ENCODE results near the gene DPAGT1.

The DPAGT1 gene

GRCh38 chr11:119084663-119085436, 16.8 kb downstream of the DPAGT1 start, which contains the start of gene HMBS:
TSS of gene HMBS (plus strand) at chr11:119084881. CDS start at chr11:119085034, 153 bp downstream.
- peak; percentile 70; the same call in 1 of the 2 replicates for TF ChIP-seq TAF1 (IDR thresholded peaks at IDR 0.05; ENCODE audit: borderline replicate concordance, insufficient read depth, low read length)
- peak; percentile 67 for TF ChIP-seq FOXP2 (optimal IDR thresholded peaks at IDR 0.05; ENCODE audit: borderline replicate concordance, extremely low read depth, extremely low read length, insufficient read depth)
- TF ChIP-seq REST (IDR thresholded peaks at IDR 0.05; ENCODE audit: insufficient read depth in 1 of 2, low read depth in 2 of 2, low read length in 2 of 2) = no peak
- peak; percentile 77; the same call in 1 of the 2 replicates for TF ChIP-seq SIN3A (IDR thresholded peaks at IDR 0.05; ENCODE audit: borderline replicate concordance, insufficient read depth, low read length)
- peak; percentile 99 for TF ChIP-seq POLR2AphosphoS5 (IDR thresholded peaks at IDR 0.05; ENCODE audit: low read depth, low read length)

- no peak for TF ChIP-seq POLR2AphosphoS5 (IDR thresholded peaks at IDR 0.05; ENCODE audit: low read depth, low read length)
- TF ChIP-seq FOXP2 (optimal IDR thresholded peaks at IDR 0.05; ENCODE audit: borderline replicate concordance, extremely low read depth, extremely low read length, insufficient read depth) = no peak
- TF ChIP-seq TAF1 (IDR thresholded peaks at IDR 0.05; ENCODE audit: borderline replicate concordance, insufficient read depth, low read length) = no peak
- no peak for TF ChIP-seq REST (IDR thresholded peaks at IDR 0.05; ENCODE audit: insufficient read depth in 1 of 2, low read depth in 2 of 2, low read length in 2 of 2)
- no peak for TF ChIP-seq SIN3A (IDR thresholded peaks at IDR 0.05; ENCODE audit: borderline replicate concordance, insufficient read depth, low read length)
These were observed 19.9 kb downstream of the DPAGT1 start for GRCh38 chr11:119081682-119082260.

GRCh38 chr11:119078675-119079420, 22.8 kb downstream of the DPAGT1 start:
- TF ChIP-seq POLR2AphosphoS5 (IDR thresholded peaks at IDR 0.05; ENCODE audit: low read depth, low read length) (no peak), SIN3A (IDR thresholded peaks at IDR 0.05; ENCODE audit: borderline replicate concordance, insufficient read depth, low read length) (no peak), TAF1 (IDR thresholded peaks at IDR 0.05; ENCODE audit: borderline replicate concordance, insufficient read depth, low read length) (no peak), REST (IDR thresholded peaks at IDR 0.05; ENCODE audit: insufficient read depth in 1 of 2, low read depth in 2 of 2, low read length in 2 of 2) (no peak), FOXP2 (optimal IDR thresholded peaks at IDR 0.05; ENCODE audit: borderline replicate concordance, extremely low read depth, extremely low read length, insufficient read depth) (no peak)

GRCh38 chr11:119077839-119078238, 23.8 kb downstream of the DPAGT1 start:
- TF ChIP-seq FOXP2 (optimal IDR thresholded peaks at IDR 0.05; ENCODE audit: borderline replicate concordance, extremely low read depth, extremely low read length, insufficient read depth) = no peak

- TF ChIP-seq POLR2AphosphoS5 (IDR thresholded peaks at IDR 0.05; ENCODE audit: low read depth, low read length) (peak; percentile 82), REST (IDR thresholded peaks at IDR 0.05; ENCODE audit: insufficient read depth in 1 of 2, low read depth in 2 of 2, low read length in 2 of 2) (no peak), TAF1 (IDR thresholded peaks at IDR 0.05; ENCODE audit: borderline replicate concordance, insufficient read depth, low read length) (peak; percentile 80), FOXP2 (optimal IDR thresholded peaks at IDR 0.05; ENCODE audit: borderline replicate concordance, extremely low read depth, extremely low read length, insufficient read depth) (peak; percentile 48), SIN3A (IDR thresholded peaks at IDR 0.05; ENCODE audit: borderline replicate concordance, insufficient read depth, low read length) (peak; percentile 86)
These were observed 34.1 kb downstream of the DPAGT1 start, which contains the start of gene VPS11 for GRCh38 chr11:119067371-119068222. TSS of gene VPS11 (plus strand) at chr11:119067818. CDS start at chr11:119067824, 6 bp downstream.
